K562 (cell line): Measurements from ENCODE around the gene ZNF468. TPM values are rescaled to one million over a fixed set of nuclear protein-coding genes. Genes with fewer than 3 reads are reported as not detected.

Experiments
- DACH1 ChIP-seq: fragments of 450-650 bp; IDR thresholded peaks from 2 replicates; pipeline ENCODE4 v1.6.1; 2018; ENCODE audit not compliant: partially characterized antibody
- GTF2A2 ChIP-seq: IDR thresholded peaks from 2 replicates; pipeline ENCODE4 v1.6.1; 2016; ENCODE audit warnings: mild to moderate bottlenecking, missing genetic modification characterization, missing compliant biosample characterization
- HDAC3 ChIP-seq: fragments of 450-650 bp; IDR thresholded peaks from 2 replicates; pipeline ENCODE4 v1.6.1; 2018; ENCODE audit warnings: borderline replicate concordance, mild to moderate bottlenecking, moderate library complexity; ENCODE audit not compliant: partially characterized antibody
- HES1 ChIP-seq: fragments of 450-650 bp; IDR thresholded peaks from 2 replicates; pipeline ENCODE4 v1.6.1; 2016; ENCODE audit warnings: low read depth, mild to moderate bottlenecking, moderate library complexity
- POLR3A ChIP-seq: IDR thresholded peaks from 2 replicates; pipeline ENCODE4 v1.6.1; 2011; ENCODE audit warnings: borderline replicate concordance, mild to moderate bottlenecking, moderate library complexity; ENCODE audit not compliant: insufficient read length, insufficient read depth; ENCODE audit errors: extremely low read depth
- PTRF ChIP-seq: fragments of 450-650 bp; IDR thresholded peaks from 2 replicates; pipeline ENCODE4 v1.6.1; 2016; ENCODE audit warnings: mild to moderate bottlenecking, missing genetic modification characterization, missing compliant biosample characterization
- SP2 ChIP-seq: IDR thresholded peaks from 2 replicates; pipeline ENCODE4 v1.6.1; 2011; ENCODE audit warnings: mild to moderate bottlenecking, low read depth, low read length, moderate library complexity; ENCODE audit not compliant: poor library complexity, severe bottlenecking; ENCODE audit errors: extremely low read depth
- ZFP36 ChIP-seq: fragments of 150-350 bp; IDR thresholded peaks from 2 replicates; pipeline ENCODE4 v1.6.1; 2018; ENCODE audit warnings: low read length, low read depth; ENCODE audit not compliant: partially characterized antibody
- ZNF76 ChIP-seq: fragments of 250-450 bp; sonication (Bioruptor Pico); IDR thresholded peaks from 2 replicates; pipeline ENCODE4 v1.4.0; 2020; ENCODE audit warnings: mild to moderate bottlenecking, moderate library complexity, borderline replicate concordance
- ZNF830 ChIP-seq: fragments of 250-450 bp; sonication (Bioruptor Pico); IDR thresholded peaks from 2 replicates; pipeline ENCODE4 v1.5.0; 2021; ENCODE audit warnings: mild to moderate bottlenecking
- polyA plus RNA-seq, 8 experiments: library from polyadenylated mRNA; depleted of rRNA in 4 of 8; stranded (reverse) in 5 of 8; unstranded in 3 of 8; fragments of >200 nt; fragmentation: Nextera tagmentation in 2 of 8; fragmentation: Illumina TruSeq in 1 of 8; extraction: Ambion mirVana in 2 of 8; extraction: Trizol in 1 of 8; gene quantifications; 2 replicates each; pipeline versions ENCODE4 v1.2.1 to v1.2.3, GENCODE V29; 2011 to 2014; ENCODE audit warnings: inconsistent platforms in 1 of 8, missing spikeins in 1 of 8
- total RNA-seq, 7 experiments: library from RNA; depleted of rRNA in 6 of 7; stranded (reverse); fragments of >200 nt in 6 of 7; fragmentation: Illumina TruSeq in 2 of 7; extraction: Trizol in 2 of 7; gene quantifications; 2 replicates each; pipeline versions ENCODE4 v1.2.1 to v1.2.3, GENCODE V29; 2011 to 2021; ENCODE audit warnings: low replicate concordance in 1 of 7
- TF ChIP-seq, protein P1 (sequence below), 2 experiments: fragments of 250-450 bp in 1 of 2; fragments of 450-650 bp in 1 of 2; sonication (Bioruptor Pico) in 1 of 2; IDR thresholded peaks; 2 replicates each; pipeline versions ENCODE4 v1.6.1 to v1.8.0; 2016 to 2021; ENCODE audit warnings: mild to moderate bottlenecking in 2 of 2, moderate library complexity in 2 of 2, missing compliant biosample characterization in 1 of 2, missing genetic modification characterization in 1 of 2
- TF ChIP-seq, protein P2 (sequence below): fragments of 450-650 bp; formaldehyde crosslinking; IDR thresholded peaks from 2 replicates; pipeline ENCODE4 v1.4.0; 2020; ENCODE audit warnings: mild to moderate bottlenecking
- TF ChIP-seq, protein P3 (sequence below): IDR thresholded peaks from 2 replicates; pipeline ENCODE4 v1.6.1; 2011; ENCODE audit warnings: borderline replicate concordance, low read depth, mild to moderate bottlenecking, moderate library complexity, low read length; ENCODE audit not compliant: insufficient read depth, poor library complexity, severe bottlenecking
- TF ChIP-seq, protein P4 (sequence below): fragments of 450-650 bp; conservative IDR thresholded peaks from 2 replicates; pipeline ENCODE4 v1.6.1; 2016; ENCODE audit warnings: missing genetic modification characterization, low read depth, mild to moderate bottlenecking, missing compliant biosample characterization, moderate library complexity

ZNF468 gene
- total and polyA plus RNA-seq, 9 of the 15 experiments (the other 6 are each of a cell fraction or from before 2014, with no cell fraction given), result 15.9 to 36.2 (median 23.2) TPM

DNA sequence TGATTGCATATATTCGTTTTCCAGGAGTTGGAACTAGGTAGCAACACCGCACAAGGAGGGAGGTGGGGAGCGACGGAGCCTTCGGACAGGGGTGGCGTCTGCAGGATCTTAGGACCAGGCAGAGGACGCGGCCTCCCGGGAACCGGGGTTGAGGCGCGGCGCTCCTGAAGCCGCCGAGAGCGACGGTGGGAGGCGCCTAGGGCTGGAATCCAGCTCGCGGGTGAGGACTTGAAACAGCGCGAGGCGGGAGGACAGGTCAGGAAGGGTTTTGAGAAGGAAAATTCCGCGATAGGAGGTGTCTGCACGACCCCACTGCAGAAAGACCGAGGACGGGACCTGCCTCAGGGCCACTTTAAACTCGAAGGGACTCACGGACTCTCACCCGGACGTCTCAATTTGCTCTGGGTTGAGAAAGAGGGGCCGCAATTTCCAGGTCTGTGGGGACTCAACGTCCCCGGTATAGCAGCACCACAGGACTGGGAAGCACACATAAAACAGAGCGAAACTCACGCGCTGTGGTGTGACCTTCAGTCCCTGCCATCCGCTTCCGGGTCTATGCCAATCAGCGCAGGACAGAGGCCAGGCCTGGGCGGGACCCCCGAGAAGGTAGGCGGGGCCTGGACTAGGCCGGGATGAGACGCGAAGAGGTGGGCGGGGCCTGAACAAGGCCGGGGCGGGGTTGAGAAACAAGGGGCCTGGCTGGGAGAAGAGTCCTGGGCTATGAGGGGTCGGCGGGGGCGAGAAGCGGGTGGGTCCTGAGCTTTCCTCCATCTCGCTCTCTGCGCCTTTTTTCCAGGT lies 39.9 kb upstream of the ZNF468 start, which contains the start of gene ZNF320 (continued):
- TF ChIP-seq HES1 (no peak), ZNF76 (CRISPR knock-in tag) (no peak), POLR3A (no peak), DACH1 (no peak), HDAC3 (no peak), SP2 (no peak), GTF2A2 (no peak), ZNF830 (0 out of 2 replicates have a peak, but pooled peaks have one; percentile 58), PTRF (no peak), ZFP36 (no peak)
- TF ChIP-seq, protein P1, sequence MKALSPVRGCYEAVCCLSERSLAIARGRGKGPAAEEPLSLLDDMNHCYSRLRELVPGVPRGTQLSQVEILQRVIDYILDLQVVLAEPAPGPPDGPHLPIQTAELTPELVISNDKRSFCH (CRISPR knock-in tag; IDR thresholded peaks at IDR 0.05), result no peak
- TF ChIP-seq, protein P1 (tag; IDR thresholded peaks at IDR 0.05), result peak; percentile 81
- TF ChIP-seq, protein P2, sequence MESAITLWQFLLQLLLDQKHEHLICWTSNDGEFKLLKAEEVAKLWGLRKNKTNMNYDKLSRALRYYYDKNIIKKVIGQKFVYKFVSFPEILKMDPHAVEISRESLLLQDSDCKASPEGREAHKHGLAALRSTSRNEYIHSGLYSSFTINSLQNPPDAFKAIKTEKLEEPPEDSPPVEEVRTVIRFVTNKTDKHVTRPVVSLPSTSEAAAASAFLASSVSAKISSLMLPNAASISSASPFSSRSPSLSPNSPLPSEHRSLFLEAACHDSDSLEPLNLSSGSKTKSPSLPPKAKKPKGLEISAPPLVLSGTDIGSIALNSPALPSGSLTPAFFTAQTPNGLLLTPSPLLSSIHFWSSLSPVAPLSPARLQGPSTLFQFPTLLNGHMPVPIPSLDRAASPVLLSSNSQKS (CRISPR knock-in tag), result no peak
- TF ChIP-seq, protein P3, sequence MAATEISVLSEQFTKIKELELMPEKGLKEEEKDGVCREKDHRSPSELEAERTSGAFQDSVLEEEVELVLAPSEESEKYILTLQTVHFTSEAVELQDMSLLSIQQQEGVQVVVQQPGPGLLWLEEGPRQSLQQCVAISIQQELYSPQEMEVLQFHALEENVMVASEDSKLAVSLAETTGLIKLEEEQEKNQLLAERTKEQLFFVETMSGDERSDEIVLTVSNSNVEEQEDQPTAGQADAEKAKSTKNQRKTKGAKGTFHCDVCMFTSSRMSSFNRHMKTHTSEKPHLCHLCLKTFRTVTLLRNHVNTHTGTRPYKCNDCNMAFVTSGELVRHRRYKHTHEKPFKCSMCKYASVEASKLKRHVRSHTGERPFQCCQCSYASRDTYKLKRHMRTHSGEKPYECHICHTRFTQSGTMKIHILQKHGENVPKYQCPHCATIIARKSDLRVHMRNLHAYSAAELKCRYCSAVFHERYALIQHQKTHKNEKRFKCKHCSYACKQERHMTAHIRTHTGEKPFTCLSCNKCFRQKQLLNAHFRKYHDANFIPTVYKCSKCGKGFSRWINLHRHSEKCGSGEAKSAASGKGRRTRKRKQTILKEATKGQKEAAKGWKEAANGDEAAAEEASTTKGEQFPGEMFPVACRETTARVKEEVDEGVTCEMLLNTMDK, result no peak
- TF ChIP-seq, protein P4, sequence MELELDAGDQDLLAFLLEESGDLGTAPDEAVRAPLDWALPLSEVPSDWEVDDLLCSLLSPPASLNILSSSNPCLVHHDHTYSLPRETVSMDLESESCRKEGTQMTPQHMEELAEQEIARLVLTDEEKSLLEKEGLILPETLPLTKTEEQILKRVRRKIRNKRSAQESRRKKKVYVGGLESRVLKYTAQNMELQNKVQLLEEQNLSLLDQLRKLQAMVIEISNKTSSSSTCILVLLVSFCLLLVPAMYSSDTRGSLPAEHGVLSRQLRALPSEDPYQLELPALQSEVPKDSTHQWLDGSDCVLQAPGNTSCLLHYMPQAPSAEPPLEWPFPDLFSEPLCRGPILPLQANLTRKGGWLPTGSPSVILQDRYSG, result no peak
